OCI-LY3 (cell line): ENCODE results near the gene GTF2H1.

Experiments used
- EZH2phosphoT487 ChIP-seq: fragments of 200-600 bp; shearing (Covaris generic); IDR thresholded peaks from 2 replicates; pipeline ENCODE4 v1.6.1; 2018; ENCODE audit warnings: antibody characterized with exemption, mixed run types, low read depth
- TF ChIP-seq, protein P1 (sequence below): fragments of 200-600, 300-600 bp; sonication (generic); IDR thresholded peaks from 2 replicates; pipeline ENCODE4 v1.5.1; 2014; ENCODE audit warnings: antibody characterized with exemption, low read length, low read depth

DNA sequence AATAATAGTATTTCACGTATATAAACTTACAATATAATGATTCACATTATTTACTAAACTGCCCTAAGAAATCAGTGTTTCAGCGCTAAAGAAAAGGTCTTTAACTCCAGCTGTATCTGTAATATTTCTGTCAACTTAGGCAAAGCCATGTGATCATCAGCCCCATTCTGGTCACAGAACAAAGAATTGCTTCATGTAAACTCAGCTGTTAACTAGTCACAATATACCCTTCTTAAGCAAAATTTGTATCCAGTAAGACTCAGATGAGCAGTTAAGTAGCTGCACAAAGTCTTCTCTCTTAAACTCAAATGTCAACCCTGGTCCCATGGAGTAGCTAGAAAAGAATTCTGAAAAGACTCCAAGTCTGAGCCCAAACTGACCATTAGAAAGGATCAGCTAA, 27.1 kb upstream of the GTF2H1 start:
- no peak for TF ChIP-seq EZH2phosphoT487
- TF ChIP-seq, protein P1, sequence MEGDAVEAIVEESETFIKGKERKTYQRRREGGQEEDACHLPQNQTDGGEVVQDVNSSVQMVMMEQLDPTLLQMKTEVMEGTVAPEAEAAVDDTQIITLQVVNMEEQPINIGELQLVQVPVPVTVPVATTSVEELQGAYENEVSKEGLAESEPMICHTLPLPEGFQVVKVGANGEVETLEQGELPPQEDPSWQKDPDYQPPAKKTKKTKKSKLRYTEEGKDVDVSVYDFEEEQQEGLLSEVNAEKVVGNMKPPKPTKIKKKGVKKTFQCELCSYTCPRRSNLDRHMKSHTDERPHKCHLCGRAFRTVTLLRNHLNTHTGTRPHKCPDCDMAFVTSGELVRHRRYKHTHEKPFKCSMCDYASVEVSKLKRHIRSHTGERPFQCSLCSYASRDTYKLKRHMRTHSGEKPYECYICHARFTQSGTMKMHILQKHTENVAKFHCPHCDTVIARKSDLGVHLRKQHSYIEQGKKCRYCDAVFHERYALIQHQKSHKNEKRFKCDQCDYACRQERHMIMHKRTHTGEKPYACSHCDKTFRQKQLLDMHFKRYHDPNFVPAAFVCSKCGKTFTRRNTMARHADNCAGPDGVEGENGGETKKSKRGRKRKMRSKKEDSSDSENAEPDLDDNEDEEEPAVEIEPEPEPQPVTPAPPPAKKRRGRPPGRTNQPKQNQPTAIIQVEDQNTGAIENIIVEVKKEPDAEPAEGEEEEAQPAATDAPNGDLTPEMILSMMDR: no peak
